HG02798 (cell line): ENCODE measurements around the gene LRRIQ4.
A peak's percentile ranks its signal among the peaks of the same experiment; 100 is the strongest.

Experiments used
- ATAC-seq: cut with Tn5 transposase; IDR thresholded peaks from one replicate; pipeline ENCODE4 v1.9.1; 2021; ENCODE audit warnings: mild to moderate bottlenecking; ENCODE audit not compliant: unreplicated experiment, poor library complexity

The LRRIQ4 gene

GRCh38 chr3:169848741-169849140, 36.1 kb downstream of the LRRIQ4 start:
- ATAC-seq = no peak

GRCh38 chr3:169850618-169851017, 37.9 kb downstream of the LRRIQ4 start:
- ATAC-seq = no peak

GRCh38 chr3:169855514-169855913, 42.8 kb downstream of the LRRIQ4 start:
- ATAC-seq = no peak

- no peak for ATAC-seq
These were observed 45.1 kb downstream of the LRRIQ4 start for GRCh38 chr3:169857811-169858210.

DNA sequence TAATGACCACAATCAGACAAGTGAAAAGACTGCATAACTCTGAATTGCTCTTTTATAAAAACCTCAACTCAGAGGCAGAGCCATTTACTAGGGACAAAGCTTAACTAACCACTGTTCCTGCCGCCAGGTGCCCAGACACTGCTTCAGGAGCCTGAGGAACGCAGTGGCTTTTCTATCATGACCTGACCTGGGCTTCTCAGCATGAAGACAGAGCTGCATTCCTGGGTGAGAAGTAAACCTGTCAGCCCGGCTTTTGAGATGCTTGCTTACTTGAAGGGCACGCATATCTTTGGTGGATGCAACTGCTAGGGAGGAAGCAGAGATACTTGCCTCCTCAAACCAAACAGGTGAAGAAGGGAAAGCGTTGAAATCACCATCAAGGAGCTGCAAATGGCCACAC, 49.2 kb downstream of the LRRIQ4 start:
- no peak for ATAC-seq

DNA sequence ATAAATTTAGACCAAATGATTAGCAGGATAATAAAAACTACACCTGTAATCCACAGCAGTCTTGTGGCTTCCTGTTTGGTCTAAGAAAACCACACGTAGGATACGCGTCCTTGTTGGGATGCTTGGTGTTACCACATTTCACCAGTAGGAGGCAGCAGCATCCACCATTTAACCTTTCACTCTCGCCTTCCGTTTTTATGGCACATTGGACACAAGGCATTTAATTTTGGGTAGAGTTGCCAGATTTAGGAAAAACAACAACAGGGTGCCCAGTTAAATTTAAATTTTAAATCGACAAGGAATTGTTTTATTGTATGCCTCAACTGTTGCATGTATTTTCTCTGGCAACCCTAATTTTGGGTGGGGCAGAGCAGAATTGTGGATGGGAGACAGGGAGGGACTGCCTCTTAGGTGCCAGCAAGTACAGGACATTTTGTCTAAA, 50.8 kb downstream of the LRRIQ4 start:
- ATAC-seq = no peak

GRCh38 chr3:169864270-169864669, 51.6 kb downstream of the LRRIQ4 start:
- ATAC-seq = no peak

DNA sequence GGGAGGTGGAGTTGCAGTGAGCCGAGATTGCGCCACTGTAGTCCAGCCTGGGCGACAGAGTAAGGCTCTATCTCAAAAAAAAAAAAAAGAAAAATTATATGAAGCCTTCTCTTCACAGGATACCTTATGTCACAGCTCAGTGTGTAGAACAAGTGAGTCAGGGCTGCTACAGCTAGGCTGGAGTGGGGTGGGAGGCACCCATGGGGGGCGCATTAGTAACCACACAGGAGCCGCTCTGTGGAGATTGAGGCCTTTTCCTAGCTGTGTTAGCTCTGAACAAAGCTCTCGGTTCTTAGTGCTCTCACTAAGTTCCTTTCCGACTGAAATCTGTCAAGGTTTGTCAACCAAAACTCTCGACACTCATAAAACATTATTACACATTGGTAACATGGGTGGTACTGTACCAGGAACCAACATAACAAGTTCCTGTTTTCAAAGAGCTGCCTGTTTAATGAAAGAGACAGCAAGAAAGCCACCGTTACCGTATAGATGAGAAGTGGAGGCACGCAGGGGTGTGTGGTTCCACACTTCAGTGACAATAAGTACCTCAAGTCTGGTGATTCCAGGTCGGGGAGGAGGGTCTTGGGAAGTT, 52.6 kb downstream of the LRRIQ4 start:
- ATAC-seq = peak; percentile 50

- no peak for ATAC-seq
These were observed 55.0 kb downstream of the LRRIQ4 start for GRCh38 chr3:169867584-169868210.

GRCh38 chr3:169868369-169868768, 55.7 kb downstream of the LRRIQ4 start:
- no peak for ATAC-seq

DNA sequence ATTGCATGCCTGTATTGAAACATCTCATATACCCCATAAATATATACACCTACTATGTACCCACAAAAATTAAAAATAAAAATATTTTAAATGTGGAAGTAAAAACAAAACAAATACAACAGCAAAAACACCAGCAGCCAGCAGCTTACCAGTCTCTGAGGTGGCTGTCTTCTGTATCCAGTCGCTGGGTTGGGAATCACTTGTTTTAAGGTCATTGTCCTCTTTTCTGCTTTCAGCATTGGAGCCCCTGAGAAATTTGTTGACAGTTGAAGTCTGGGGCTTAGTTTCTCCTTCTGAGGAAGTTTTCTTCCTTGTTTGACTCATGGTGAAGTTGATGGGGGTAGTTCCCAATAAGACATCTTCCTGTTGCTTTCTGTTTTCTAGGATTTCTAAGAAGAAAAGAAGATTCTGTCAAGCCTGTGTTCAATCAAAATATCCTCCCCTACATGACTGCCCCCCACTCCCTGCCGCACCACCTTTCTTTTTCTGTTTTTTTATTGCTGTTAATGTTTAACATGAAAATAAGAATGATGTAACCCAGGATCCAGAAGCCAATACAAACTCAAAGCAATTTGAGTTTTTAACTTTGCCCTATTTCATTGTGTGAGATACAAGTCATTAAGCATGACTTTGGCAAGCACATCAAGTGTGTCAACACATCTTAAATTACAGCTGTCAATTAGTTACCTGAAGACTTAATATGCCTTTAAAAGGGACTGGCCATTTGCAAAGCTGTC, 57.0 kb downstream of the LRRIQ4 start, which contains the start of gene LRRC31:
LRRC31 (minus strand) TSS at position 452 of the 737 bp plus-strand sequence; CDS start at position 324, 128 bp downstream.
- ATAC-seq = no peak

- no peak for ATAC-seq
These were observed 58.6 kb downstream of the LRRIQ4 start for GRCh38 chr3:169871129-169871886.

DNA sequence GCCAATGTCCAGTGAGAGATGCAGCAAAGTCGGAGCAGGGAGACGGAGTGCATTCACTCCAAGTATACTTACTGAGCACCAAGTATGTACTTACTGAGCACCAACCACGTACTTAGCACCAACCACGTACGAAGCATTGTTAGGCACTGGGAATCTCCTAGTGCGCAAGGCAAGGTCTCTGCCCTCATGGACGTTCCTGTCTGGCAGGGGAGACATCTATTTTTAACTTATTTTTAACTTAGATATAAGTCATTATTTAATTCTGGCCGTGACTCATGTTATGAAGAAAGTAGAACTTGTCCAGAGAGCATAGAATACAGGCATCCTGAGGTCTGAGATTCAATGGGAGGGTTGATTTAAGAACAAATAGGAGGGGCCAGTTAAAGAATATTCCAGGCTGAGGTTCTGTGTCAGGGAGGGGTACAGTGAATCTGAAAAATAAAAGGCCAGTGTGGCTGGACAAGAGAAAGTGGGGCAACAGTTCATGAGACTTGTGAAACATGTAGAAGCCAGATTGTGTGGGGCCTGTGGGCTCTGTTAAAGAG, 66.4 kb downstream of the LRRIQ4 start:
- ATAC-seq = no peak

DNA sequence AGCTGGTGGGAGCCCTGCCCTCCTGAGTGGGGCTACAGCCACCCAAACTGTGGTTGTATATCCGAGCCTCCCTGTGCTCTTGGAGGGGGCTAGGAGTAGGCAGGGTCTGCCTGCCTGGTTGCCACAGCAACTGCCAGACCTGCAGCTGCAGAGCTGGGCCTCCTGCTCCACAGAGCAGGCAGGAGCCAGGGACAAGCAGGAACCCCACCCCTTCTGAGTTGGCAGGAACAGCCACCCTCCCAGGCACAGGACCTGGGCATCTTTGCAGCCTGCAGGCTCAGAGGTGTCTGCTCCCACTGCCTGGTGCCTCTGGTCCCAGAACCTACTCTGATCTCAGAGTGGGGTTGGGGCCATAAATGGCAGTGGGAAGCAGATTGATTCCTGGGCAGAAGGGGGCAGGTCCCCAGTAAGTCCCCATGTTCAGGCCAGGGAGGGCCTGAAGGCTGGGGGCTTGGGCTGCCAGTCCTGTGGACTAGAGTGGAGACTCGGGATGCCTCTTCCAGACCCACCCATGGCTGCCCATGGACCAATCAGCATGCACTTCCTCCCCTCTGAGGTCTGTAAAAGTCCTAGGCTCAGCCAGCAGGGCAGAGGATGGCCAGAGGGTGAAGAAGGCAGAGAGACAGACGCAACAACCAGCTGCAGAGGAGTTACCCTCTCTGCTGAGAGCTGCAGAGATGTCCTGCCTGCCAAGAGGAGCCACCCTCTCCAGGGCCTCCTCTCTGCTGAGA, 67.3 kb downstream of the LRRIQ4 start:
- no peak for ATAC-seq

- ATAC-seq = no peak
These were observed 68.0 kb downstream of the LRRIQ4 start for GRCh38 chr3:169880576-169881250.

DNA sequence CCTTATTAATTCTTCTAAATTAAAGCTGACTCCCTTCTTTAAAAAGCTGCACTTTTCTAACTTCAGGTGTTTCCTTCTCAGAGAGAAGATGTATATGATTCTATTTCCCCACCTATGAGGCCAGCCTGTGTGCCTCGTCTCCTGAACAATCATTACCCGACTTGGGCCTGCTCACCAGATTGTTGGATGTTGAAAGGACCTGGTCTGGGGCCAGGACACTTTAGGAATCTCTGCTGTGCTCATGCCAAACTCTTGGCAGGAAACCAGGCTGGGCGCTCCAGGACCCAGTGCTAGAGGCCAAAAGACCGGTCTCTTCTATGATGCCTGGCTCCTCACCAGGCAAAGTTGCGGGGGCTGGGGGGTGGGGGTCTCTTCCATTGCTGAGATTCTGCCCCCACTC, 74.0 kb downstream of the LRRIQ4 start:
- ATAC-seq = no peak
